ENCODE results near the gene CAB39. TPM values are rescaled to one million over a fixed set of nuclear protein-coding genes. Genes with fewer than 3 reads are reported as not detected.

Gene CAB39
- total and polyA plus RNA-seq, 2 donors (not counting 3 experiments of a cell fraction or from before 2014, with no cell fraction given) = 25.7 to 53.7 TPM

- FAIRE-seq (no peak), DNase-seq (ENCODE audit: low read depth, low spot score) (no peak)
- POLR2A ChIA-PET = no interaction called here
- H3K9me1 ChIP-seq (replicated peaks; ENCODE audit: control insufficient read depth, extremely low read depth, insufficient read depth, low read length) = no peaks in the 10 kb centered on the region
- no peaks in the 10 kb centered on the region for H3K27me3 ChIP-seq (ENCODE audit: control insufficient read depth in 2 of 2, insufficient read depth in 2 of 2, low read length in 2 of 2)
- CTCF ChIA-PET = interaction anchor here (1.2 to 2.2 kb wide), 3 partner anchors 11 to 59 kb away, joined by 5 to 6 read pairs (median 5); no protein-coding TSS in a partner anchor
- BruUV-seq (replicated peaks) = no TSS peak
- no peak overlapping the region for H3K4me2 ChIP-seq (ENCODE audit: insufficient read depth, low read length)
- intact Hi-C loops (cut with micrococcal nuclease) = no loop called here
- TF ChIP-seq JUN (IDR thresholded peaks at IDR 0.05; ENCODE audit: borderline replicate concordance, insufficient read depth, insufficient read length, low read depth) = no peak
- TF ChIP-seq MAX (IDR thresholded peaks at IDR 0.05; ENCODE audit: insufficient read depth, insufficient read length) = no peak
- no peak for TF ChIP-seq MYC (IDR thresholded peaks at IDR 0.05; ENCODE audit: low read depth, low read length)
- no peak for TF ChIP-seq POLR2A (IDR thresholded peaks at IDR 0.05; ENCODE audit: low read depth, low read length)
- no peak for TF ChIP-seq CTCF (IDR thresholded peaks at IDR 0.05; ENCODE audit: extremely low read depth in 1 of 2, insufficient read depth in 1 of 2, low read depth in 1 of 2, low read length in 2 of 2)
- TF ChIP-seq FOS (IDR thresholded peaks at IDR 0.05; ENCODE audit: borderline replicate concordance, insufficient read depth, low read length) = no peak
- H2AFZ ChIP-seq (ENCODE audit: low read depth, low read length) = no peak overlapping the region
- H3K9ac ChIP-seq (replicated peaks; ENCODE audit: extremely low read depth, insufficient read depth, low read length) = no peak overlapping the region
- no peaks in the 10 kb centered on the region for H3K36me3 ChIP-seq (ENCODE audit: control insufficient read depth in 2 of 2, extremely low read depth in 1 of 2, insufficient read depth in 2 of 2, low read length in 2 of 2)
- H3K79me2 ChIP-seq (ENCODE audit: control insufficient read depth, insufficient read depth, low read length) = peaks cover 39% of the 10 kb centered on the region
- H3K4me3 ChIP-seq (replicated peaks in 1 of 3; ENCODE audit: insufficient read depth in 1 of 3, low read depth in 1 of 3, low read length in 3 of 3) = no peak overlapping the region
- no peaks in the 10 kb centered on the region for H4K20me1 ChIP-seq (replicated peaks; ENCODE audit: control insufficient read depth, extremely low read depth, insufficient read depth, low read length)
- no peak overlapping the region for H3K27ac ChIP-seq (ENCODE audit: insufficient read depth, low read depth, low read length)
- dilution Hi-C loops (cut with MboI; ENCODE audit: extremely low pct_ligation_motif_present, low sequenced_read_pairs) = no loop called here
- peaks cover 38% of the 10 kb centered on the region for H3K4me1 ChIP-seq (ENCODE audit: control insufficient read depth, extremely low read depth, insufficient read depth, low read length)
- no peaks in the 10 kb centered on the region for H3K9me3 ChIP-seq (replicated peaks; ENCODE audit: control insufficient read depth, insufficient read depth, low read length)
Observed at GRCh38 chr2:230773039-230773773, 60.6 kb downstream of the CAB39 start.

All from endothelial cell of umbilical vein (primary cell).